ENCODE data around the gene CD14.

Gene CD14

GRCh38 chr5:140591747-140592372 is 41.1 kb downstream of the CD14 start:
- Histone ChIP-seq H3K27me3 (replicated peaks; ENCODE audit: control insufficient read depth, insufficient read depth, low read length) (no peaks in the 10 kb centered on the region), H3K36me3 (ENCODE audit: control insufficient read depth, insufficient read depth, low read length) (no peaks in the 10 kb centered on the region), H3K4me3 (replicated peaks; ENCODE audit: low read depth, low read length) (no peak overlapping the region)
- TF ChIP-seq, protein P1, sequence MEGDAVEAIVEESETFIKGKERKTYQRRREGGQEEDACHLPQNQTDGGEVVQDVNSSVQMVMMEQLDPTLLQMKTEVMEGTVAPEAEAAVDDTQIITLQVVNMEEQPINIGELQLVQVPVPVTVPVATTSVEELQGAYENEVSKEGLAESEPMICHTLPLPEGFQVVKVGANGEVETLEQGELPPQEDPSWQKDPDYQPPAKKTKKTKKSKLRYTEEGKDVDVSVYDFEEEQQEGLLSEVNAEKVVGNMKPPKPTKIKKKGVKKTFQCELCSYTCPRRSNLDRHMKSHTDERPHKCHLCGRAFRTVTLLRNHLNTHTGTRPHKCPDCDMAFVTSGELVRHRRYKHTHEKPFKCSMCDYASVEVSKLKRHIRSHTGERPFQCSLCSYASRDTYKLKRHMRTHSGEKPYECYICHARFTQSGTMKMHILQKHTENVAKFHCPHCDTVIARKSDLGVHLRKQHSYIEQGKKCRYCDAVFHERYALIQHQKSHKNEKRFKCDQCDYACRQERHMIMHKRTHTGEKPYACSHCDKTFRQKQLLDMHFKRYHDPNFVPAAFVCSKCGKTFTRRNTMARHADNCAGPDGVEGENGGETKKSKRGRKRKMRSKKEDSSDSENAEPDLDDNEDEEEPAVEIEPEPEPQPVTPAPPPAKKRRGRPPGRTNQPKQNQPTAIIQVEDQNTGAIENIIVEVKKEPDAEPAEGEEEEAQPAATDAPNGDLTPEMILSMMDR (IDR thresholded peaks at IDR 0.05; ENCODE audit: insufficient read depth, low read length, poor library complexity, severe bottlenecking) = no peak
- no peak for DNase-seq (ENCODE audit: extremely low read depth, insufficient read length)

DNA sequence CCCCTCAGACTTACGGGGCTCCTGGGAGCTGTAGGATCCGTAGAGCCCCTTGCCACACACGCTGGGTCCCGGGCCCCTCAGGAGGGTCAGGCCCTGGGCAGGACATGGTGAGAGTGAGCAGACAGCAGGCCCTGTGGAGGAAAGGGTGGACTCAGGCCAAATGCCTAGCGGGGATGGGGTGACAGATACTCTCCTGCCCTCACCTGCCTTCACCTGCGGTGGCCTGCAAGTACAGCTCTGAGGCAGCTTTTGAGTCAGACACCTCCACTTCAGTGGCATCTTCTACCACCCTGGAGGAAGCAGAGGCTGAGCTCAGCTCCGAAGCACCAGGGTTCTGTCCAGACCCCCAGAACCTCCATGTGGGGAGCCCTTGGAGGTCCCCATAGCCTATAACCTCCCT is 42.1 kb downstream of the CD14 start:
- Histone ChIP-seq H3K4me3 (replicated peaks; ENCODE audit: low read depth, low read length) (no peak overlapping the region), H3K27me3 (replicated peaks; ENCODE audit: control insufficient read depth, insufficient read depth, low read length) (no peaks in the 10 kb centered on the region), H3K36me3 (ENCODE audit: control insufficient read depth, insufficient read depth, low read length) (no peaks in the 10 kb centered on the region)
- TF ChIP-seq, protein P1 (IDR thresholded peaks at IDR 0.05; ENCODE audit: insufficient read depth, low read length, poor library complexity, severe bottlenecking) = no peak
- no peak for DNase-seq (ENCODE audit: extremely low read depth, insufficient read length)

DNA sequence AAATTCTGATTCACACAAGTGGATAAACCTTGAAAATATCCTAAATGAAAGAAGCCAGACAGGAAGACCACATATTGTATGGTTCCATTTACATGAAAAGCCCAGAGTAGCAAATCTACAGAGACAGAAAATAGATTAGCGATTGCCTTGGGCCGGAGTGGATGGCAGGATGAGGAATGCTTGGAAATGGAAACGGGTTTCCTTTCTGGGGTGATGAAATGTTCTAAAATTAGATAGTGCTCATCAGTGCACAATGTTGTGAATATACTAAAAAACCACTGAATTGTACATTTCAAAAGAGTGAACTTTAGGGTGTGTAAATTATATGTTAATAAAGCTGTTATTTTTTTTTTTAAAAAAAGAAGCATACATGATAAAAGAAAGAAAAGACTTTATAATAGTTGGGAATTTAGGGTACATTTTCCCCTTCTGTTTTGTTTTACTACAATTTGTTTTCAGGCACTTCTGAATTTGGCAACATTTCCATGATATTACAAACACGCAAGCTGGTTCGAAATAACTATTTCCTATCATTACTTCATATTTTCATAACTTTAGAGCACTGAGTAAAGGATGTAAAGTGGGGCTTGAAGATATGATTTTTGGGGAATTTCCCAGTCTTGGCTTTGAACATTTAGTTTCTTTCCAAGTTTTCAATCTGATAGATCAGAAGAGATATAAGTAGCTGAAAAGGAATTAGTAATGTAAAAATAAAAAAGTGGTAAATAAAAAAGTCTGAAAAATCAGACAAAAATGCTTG is 44.5 kb downstream of the CD14 start:
- Histone ChIP-seq H3K4me3 (replicated peaks; ENCODE audit: low read depth, low read length) (no peak overlapping the region), H3K27me3 (replicated peaks; ENCODE audit: control insufficient read depth, insufficient read depth, low read length) (no peaks in the 10 kb centered on the region), H3K36me3 (ENCODE audit: control insufficient read depth, insufficient read depth, low read length) (no peaks in the 10 kb centered on the region)
- DNase-seq (ENCODE audit: extremely low read depth, insufficient read length) = no peak
- TF ChIP-seq, protein P1 (IDR thresholded peaks at IDR 0.05; ENCODE audit: insufficient read depth, low read length, poor library complexity, severe bottlenecking) = no peak

- H3K4me3 ChIP-seq (replicated peaks; ENCODE audit: low read depth, low read length) = no peak overlapping the region
Measured at GRCh38 chr5:140587495-140587894, 45.5 kb downstream of the CD14 start.

More at GRCh38 chr5:140587495-140587894, 45.5 kb downstream of the CD14 start:
- no peaks in the 10 kb centered on the region for H3K36me3 ChIP-seq (ENCODE audit: control insufficient read depth, insufficient read depth, low read length)
- no peak for DNase-seq (ENCODE audit: extremely low read depth, insufficient read length)
- no peaks in the 10 kb centered on the region for H3K27me3 ChIP-seq (replicated peaks; ENCODE audit: control insufficient read depth, insufficient read depth, low read length)
- TF ChIP-seq, protein P1 (IDR thresholded peaks at IDR 0.05; ENCODE audit: insufficient read depth, low read length, poor library complexity, severe bottlenecking) = no peak

All from GM06990 (cell line).